GM21723 (cell line): ENCODE results near the gene CAPN8.

ENCODE experiments used
- ATAC-seq: cut with Tn5 transposase; IDR thresholded peaks from one replicate; pipeline ENCODE4 v1.9.1; 2021; ENCODE audit warnings: mild to moderate bottlenecking, moderate library complexity; ENCODE audit not compliant: unreplicated experiment

CAPN8 gene

DNA sequence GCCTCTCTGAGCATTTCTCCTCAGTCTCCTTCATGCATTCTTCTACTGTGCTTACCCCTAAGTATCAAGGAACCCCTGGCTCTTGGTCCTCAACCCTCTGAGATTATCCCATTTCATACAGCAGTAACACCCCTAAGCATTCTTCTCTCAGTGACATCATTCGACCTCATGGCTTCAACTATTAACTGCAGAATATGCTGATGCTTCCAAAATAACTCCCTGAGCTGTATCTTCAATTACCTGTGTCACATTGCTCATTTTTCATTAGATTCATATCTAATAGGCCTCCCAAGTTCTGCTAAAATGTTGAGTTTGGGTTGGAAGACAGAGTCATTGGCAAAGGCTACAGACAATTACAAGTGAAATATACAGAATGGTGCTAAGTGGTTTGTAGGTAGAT is 7.5 kb downstream of the CAPN8 start:
- ATAC-seq: no peak

GRCh38 chr1:223654083-223654482 is 11.4 kb downstream of the CAPN8 start:
- no peak for ATAC-seq

DNA sequence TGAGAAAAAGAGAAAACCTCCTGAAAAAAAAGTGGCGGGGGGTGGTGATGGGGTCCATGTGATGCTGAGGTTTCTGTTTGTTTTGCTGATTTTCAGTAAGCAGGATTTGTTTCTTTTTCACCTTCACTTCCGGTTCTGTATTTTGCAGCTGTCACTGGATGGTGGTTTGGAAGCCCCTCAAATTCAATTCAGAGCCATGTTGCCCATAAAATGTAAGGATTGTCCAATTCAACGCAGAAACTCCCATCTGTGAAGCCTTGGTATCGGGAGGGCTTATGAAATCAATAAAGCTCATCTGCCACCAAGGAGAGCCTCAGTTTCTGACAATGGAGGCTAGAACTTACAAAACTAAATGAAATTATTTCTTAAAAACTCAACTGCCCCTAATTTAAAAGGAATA is 12.1 kb downstream of the CAPN8 start:
- no peak for ATAC-seq

- ATAC-seq: no peak
These were observed 12.5 kb downstream of the CAPN8 start for GRCh38 chr1:223653015-223653414.

DNA sequence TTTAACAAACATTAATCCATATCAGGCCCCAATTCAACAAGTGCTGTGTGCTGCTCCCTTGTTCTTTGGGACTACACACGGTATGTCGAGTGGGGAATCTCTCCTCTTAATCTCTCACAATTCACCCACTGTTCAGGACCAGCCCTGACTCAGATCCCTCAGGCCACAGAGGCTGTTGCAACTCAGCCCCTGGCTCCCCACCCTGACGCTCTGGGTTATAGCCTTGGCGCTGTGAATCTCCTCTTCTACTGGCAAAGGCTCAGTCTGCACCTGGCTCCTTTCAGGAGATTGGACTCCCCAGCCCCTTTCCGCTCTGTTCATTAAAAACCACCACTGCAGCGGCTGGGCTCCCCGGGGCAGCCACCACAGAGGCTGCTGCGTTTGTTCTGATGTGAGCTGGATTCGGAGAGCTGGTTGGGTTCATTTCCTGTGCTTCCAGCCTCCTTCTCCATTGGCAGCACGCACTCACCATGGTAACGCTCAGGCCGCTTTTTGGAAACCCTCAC is 13.0 kb downstream of the CAPN8 start:
- ATAC-seq: no peak

DNA sequence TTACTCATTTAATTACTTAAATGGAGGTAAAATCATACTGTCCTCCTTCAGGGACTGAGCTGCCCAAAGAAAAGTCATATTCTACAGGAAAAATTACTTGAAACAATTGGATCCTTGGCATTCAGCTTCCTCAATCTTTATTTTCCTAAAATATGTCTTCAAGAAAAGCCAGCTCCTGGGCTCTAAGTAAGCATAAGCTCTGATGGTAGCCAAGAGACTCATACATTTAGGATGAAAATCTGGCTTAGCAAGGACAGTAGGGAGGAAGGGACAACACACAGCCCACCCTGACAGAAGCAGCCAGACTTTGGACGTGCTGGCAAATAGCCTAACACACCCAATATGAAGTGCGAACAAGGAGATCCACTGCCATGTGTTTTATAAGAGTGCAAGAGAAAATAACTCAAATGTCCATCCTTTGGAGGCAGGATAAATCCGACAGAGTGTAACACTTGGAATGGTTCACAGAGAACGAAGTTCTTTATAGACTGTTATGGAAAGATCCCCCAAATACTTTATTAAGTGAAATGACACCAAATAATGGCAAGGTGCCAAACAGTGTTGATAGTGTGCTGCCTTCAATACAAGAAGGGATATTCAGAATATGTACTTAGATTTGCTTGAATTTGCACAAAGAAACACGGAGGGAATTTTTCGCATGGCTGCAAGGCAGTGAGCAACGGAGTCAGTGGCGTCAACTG is 14.1 kb downstream of the CAPN8 start:
- no peak for ATAC-seq

GRCh38 chr1:223650465-223650864 is 15.0 kb downstream of the CAPN8 start:
- no peak for ATAC-seq

- ATAC-seq: no peak
These were observed 16.3 kb downstream of the CAPN8 start for GRCh38 chr1:223649222-223649621.

GRCh38 chr1:223647249-223647648 is 18.3 kb downstream of the CAPN8 start:
- no peak for ATAC-seq

GRCh38 chr1:223645903-223646302 is 19.6 kb downstream of the CAPN8 start:
- ATAC-seq: no peak

GRCh38 chr1:223642237-223642636 is 23.3 kb downstream of the CAPN8 start:
- no peak for ATAC-seq

DNA sequence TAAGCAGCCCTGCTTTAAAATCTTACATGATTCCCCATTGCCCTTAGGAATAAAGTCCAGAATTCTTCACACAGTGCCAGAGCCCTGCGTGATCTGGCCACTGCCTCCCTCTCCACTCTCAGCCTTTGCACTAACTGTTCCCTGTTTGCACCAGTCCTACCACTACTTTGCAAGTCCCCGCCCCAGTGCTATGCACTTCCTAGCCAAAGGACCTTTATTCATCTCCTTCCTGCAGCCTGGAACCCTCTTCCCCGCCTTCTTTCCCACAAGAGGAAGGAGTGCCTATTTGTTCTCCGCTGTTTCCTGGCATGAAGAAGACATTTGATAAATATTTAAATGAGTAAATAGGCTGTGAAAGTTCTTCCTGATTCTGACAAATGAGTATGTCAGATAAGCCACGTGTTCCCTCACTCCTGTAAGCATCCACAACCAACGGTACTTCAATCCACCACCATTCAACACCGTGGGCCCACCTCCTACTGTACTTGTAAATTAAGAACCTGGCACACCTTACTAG is 23.9 kb downstream of the CAPN8 start:
- no peak for ATAC-seq

DNA sequence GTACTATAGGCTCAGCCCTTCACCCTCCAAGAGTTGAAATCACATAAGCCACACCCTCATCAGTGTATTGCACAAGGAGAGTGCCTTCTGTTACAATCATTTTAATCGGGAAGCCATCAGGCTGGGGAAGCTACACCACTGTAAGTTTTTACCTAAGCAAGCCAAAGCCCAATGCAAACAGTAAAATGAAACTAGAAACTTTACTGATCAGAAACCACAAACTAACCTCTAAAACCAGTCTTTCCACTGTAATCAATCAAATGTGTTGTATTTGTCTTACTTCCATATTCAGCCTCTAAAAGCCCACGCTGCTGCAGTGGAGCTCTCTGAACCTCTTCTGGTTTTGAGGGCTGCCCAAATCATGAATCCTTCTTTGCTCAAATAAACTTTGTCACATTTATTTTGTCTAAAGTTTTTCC is 26.2 kb downstream of the CAPN8 start:
- ATAC-seq: no peak

DNA sequence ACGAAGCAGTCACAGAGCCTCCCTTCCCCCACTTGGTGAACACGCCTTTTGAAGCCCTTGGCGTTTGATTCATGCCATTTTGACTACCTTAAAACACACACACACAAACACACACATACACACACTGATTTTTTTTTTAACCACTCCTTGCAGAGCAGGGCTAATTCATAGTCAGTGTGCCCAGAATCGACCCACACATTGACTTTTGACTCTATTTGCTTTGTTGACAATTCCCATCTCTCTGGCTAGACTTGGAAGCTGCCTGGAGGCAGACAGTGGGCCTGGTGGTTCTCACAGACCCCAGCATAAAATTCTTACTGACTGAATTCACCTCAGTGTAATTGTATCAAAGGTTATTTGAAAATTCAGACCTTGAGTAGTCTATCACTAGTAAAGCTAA is 30.3 kb downstream of the CAPN8 start:
- ATAC-seq: no peak

- no peak for ATAC-seq
These were observed 31.1 kb downstream of the CAPN8 start for GRCh38 chr1:223634423-223634822.

GRCh38 chr1:223631956-223632355 is 33.5 kb downstream of the CAPN8 start:
- no peak for ATAC-seq

GRCh38 chr1:223631473-223631872 is 34.0 kb downstream of the CAPN8 start:
- no peak for ATAC-seq

DNA sequence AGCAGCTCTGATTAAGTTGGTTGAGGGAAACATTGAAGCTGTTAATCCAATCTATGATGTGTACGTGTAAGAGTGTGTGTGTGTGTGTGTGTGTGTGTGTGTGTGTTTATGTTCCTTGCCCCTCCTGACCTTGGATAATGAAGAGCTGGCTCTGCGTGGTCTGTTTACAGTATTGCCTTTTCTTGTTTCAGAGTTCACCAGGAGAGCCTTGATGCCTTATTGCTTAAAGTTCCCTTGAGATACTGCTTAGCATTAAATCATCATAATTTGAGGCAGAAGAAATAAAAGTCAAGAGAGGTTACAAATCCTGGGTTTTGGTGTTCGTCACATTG is 36.4 kb downstream of the CAPN8 start:
- no peak for ATAC-seq

- peak; percentile 65 for ATAC-seq
These were observed 37.0 kb downstream of the CAPN8 start for GRCh38 chr1:223628233-223629125.

DNA sequence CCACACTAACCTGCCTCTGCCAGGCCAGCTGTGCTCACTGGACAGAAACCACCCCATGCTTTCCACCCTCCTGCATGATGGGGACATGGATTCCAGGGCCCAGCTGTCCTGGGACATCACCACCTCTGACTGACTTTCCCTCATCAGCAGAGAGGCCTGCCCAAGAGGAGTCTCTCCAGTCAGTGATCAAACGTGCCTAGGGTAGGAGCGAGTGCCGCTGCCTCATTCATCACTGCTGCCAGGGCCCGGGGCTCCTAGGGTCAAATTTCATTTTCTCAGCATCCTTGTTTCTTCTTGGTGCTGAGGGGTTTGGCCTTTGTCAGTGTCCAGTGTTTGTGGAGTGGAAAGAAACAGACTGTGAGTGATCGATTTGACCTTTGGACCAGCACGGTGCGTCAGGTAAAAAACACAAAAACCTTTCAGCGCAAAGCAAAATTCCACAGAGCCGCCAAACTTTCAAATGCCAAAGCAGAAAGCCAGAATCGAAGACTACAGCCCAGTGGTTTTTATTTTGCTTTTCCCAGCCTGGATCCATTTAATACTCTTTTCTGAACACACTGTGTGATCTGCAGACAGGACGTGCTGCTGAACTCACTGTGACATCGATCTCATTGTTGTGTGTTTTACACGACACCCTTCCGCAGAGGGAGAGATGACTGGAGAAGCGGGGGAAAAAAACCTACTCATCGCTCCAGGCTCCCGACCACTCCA is 43.2 kb downstream of the CAPN8 start:
- ATAC-seq: no peak

DNA sequence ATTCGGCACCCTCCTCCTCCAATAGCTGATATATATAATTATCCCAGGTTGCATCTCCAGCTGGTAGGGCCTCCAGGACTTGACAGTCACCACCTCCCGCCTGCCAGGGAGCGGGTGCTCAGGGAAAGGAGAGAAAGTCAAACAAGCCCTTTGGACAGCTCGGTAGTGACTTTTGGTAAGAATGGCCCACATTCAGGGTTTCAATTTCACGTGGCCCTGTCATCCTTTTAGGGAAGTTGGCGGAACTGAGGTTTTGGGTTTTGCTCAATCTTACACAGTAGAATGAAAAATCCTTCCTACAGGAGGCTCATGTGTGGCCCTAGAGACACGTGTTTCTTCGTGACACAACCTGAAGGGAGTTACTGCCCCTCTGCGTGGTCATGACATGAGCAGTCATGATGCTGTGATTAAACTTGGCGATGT is 44.2 kb downstream of the CAPN8 start:
- ATAC-seq: peak; percentile 89
